ENCODE data around the gene NAGPA. TPM values are rescaled to one million over a fixed set of nuclear protein-coding genes. Genes with fewer than 3 reads are reported as not detected.

NAGPA gene
- total and polyA plus RNA-seq, 10 of the 15 experiments (the other 5 are each of a cell fraction or from before 2014, with no cell fraction given): 0.03 to 11.6 (median 6.6) TPM

DNA sequence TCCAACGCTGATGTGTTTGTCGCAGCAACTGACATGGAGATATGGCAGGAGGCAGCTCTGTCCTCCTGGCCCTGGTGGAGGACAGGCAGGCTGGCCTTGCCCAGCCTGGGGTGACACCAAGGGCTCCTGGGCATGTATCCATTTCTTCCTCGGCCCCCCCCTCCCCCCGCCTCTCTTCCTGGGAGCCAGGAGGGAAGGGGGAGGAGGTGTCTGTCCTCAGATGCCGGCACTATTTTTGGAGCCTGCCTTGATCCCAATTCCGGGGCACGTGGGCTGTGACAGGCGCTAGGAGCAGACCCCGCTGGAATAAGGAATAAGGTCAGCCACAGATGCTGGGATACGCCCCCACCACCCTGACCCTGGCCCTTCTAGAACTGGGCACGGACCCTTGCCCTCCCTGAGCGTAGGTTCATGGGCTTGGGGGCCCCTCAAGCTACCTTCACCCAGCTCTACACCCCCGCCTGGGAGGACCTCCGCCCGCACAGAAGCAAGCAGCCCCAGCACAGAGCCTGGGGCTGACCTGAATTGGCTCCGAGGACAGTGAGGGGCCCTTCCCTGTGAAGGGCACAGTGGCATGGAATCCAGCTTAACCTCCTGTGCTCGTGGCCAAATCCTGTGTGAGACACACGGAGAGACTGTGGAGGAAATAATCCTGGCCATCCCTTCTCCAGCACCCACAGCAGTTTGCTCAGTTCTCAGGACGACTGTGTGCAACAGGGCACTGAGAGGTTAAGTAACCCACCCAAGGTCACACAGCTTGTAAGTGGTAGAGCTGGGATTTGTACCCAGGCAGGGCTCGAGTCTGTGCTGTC, 51.5 kb downstream of the NAGPA start:
- 36% methylated on average over 20 of the region's 20 CpGs for WGBS (ENCODE audit: insufficient coverage, insufficient replicate concordance, low lambda C conversion rate, missing lambda C conversion rate)
- Histone ChIP-seq H3K27me3 (replicated peaks in 1 of 2; ENCODE audit: control insufficient read depth in 2 of 2, insufficient read depth in 2 of 2, low read length in 1 of 2) (peaks cover 0 to 1% of the 10 kb centered on the region in 2 experiments; a peak in 1 of 4 replicates), H3K9me3 (replicated peaks; ENCODE audit: control insufficient read depth, insufficient read depth, low read length) (no peaks in the 10 kb centered on the region; the same call in 2 of the 3 replicates), H2AFZ (ENCODE audit: control insufficient read depth, low read depth, low read length) (no peak overlapping the region), H3K4me3 (no peak overlapping the region), H3K9ac (ENCODE audit: control insufficient read depth, insufficient read depth, low read length) (no peak overlapping the region), H3K4me2 (ENCODE audit: control insufficient read depth, insufficient read depth) (no peak overlapping the region), H4K20me1 (ENCODE audit: control insufficient read depth, insufficient read depth) (no peaks in the 10 kb centered on the region), H3K79me2 (ENCODE audit: control insufficient read depth, insufficient read depth, low read length) (no peaks in the 10 kb centered on the region), H3K27ac (ENCODE audit: control insufficient read depth, insufficient read depth) (no peak overlapping the region), H3K4me1 (ENCODE audit: control insufficient read depth, insufficient read depth, low read length) (no peaks in the 10 kb centered on the region), H3K36me3 (ENCODE audit: control insufficient read depth in 2 of 2, insufficient read depth in 2 of 2, low read length in 1 of 2) (no peaks in the 10 kb centered on the region)
- FAIRE-seq (no peak), DNase-seq (ENCODE audit: low read depth, low spot score) (no peak), ATAC-seq (no peak)
- no TSS peak for BruUV-seq (replicated peaks)
- in situ Hi-C loops (cut with MboI): no loop called here
- intact Hi-C loops (cut with micrococcal nuclease; ENCODE audit: unreplicated experiment): no loop called here
- ChIA-PET SMC1A (ENCODE audit: uncharacterized antibody, unreplicated experiment) (no interaction called here), POLR2A (interaction anchor here (0.6 kb wide), 1 partner anchor 1121 kb away, joined by 4 read pairs; no protein-coding TSS in a partner anchor), RAD21 (ENCODE audit: unreplicated experiment) (no interaction called here), CTCF (no interaction called here)
- TF ChIP-seq POU2F2 (IDR thresholded peaks at IDR 0.05; ENCODE audit: borderline replicate concordance, low read depth, low read length) (no peak), BHLHE40 (IDR thresholded peaks at IDR 0.05; ENCODE audit: borderline replicate concordance in 1 of 2, low read depth in 2 of 2, low read length in 1 of 2) (no peak), ESRRA (IDR thresholded peaks at IDR 0.05; ENCODE audit: low read length) (no peak), CHD4 (IDR thresholded peaks at IDR 0.05) (no peak), GABPA (IDR thresholded peaks at IDR 0.05; ENCODE audit: low read depth) (no peak), JUND (IDR thresholded peaks at IDR 0.05; ENCODE audit: low read depth, low read length) (no peak), GATAD2B (conservative IDR thresholded peaks at IDR 0.05; ENCODE audit: low read depth) (no peak), WRNIP1 (IDR thresholded peaks at IDR 0.05; ENCODE audit: borderline replicate concordance, low read depth, low read length) (no peak), RBBP5 (conservative IDR thresholded peaks at IDR 0.05) (no peak), SIN3A (IDR thresholded peaks at IDR 0.05; ENCODE audit: low read depth, low read length) (no peak)
- TF ChIP-seq, protein P1, sequence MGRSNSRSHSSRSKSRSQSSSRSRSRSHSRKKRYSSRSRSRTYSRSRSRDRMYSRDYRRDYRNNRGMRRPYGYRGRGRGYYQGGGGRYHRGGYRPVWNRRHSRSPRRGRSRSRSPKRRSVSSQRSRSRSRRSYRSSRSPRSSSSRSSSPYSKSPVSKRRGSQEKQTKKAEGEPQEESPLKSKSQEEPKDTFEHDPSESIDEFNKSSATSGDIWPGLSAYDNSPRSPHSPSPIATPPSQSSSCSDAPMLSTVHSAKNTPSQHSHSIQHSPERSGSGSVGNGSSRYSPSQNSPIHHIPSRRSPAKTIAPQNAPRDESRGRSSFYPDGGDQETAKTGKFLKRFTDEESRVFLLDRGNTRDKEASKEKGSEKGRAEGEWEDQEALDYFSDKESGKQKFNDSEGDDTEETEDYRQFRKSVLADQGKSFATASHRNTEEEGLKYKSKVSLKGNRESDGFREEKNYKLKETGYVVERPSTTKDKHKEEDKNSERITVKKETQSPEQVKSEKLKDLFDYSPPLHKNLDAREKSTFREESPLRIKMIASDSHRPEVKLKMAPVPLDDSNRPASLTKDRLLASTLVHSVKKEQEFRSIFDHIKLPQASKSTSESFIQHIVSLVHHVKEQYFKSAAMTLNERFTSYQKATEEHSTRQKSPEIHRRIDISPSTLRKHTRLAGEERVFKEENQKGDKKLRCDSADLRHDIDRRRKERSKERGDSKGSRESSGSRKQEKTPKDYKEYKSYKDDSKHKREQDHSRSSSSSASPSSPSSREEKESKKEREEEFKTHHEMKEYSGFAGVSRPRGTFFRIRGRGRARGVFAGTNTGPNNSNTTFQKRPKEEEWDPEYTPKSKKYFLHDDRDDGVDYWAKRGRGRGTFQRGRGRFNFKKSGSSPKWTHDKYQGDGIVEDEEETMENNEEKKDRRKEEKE (IDR thresholded peaks at IDR 0.05): no peak
- TF ChIP-seq, protein P2, sequence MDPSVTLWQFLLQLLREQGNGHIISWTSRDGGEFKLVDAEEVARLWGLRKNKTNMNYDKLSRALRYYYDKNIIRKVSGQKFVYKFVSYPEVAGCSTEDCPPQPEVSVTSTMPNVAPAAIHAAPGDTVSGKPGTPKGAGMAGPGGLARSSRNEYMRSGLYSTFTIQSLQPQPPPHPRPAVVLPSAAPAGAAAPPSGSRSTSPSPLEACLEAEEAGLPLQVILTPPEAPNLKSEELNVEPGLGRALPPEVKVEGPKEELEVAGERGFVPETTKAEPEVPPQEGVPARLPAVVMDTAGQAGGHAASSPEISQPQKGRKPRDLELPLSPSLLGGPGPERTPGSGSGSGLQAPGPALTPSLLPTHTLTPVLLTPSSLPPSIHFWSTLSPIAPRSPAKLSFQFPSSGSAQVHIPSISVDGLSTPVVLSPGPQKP (IDR thresholded peaks at IDR 0.05; ENCODE audit: low read depth, low read length): no peak
- TF ChIP-seq, protein P3, sequence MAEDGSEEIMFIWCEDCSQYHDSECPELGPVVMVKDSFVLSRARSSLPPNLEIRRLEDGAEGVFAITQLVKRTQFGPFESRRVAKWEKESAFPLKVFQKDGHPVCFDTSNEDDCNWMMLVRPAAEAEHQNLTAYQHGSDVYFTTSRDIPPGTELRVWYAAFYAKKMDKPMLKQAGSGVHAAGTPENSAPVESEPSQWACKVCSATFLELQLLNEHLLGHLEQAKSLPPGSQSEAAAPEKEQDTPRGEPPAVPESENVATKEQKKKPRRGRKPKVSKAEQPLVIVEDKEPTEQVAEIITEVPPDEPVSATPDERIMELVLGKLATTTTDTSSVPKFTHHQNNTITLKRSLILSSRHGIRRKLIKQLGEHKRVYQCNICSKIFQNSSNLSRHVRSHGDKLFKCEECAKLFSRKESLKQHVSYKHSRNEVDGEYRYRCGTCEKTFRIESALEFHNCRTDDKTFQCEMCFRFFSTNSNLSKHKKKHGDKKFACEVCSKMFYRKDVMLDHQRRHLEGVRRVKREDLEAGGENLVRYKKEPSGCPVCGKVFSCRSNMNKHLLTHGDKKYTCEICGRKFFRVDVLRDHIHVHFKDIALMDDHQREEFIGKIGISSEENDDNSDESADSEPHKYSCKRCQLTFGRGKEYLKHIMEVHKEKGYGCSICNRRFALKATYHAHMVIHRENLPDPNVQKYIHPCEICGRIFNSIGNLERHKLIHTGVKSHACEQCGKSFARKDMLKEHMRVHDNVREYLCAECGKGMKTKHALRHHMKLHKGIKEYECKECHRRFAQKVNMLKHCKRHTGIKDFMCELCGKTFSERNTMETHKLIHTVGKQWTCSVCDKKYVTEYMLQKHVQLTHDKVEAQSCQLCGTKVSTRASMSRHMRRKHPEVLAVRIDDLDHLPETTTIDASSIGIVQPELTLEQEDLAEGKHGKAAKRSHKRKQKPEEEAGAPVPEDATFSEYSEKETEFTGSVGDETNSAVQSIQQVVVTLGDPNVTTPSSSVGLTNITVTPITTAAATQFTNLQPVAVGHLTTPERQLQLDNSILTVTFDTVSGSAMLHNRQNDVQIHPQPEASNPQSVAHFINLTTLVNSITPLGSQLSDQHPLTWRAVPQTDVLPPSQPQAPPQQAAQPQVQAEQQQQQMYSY (CRISPR knock-in tag; IDR thresholded peaks at IDR 0.05): no peak
- TF ChIP-seq, protein P4, sequence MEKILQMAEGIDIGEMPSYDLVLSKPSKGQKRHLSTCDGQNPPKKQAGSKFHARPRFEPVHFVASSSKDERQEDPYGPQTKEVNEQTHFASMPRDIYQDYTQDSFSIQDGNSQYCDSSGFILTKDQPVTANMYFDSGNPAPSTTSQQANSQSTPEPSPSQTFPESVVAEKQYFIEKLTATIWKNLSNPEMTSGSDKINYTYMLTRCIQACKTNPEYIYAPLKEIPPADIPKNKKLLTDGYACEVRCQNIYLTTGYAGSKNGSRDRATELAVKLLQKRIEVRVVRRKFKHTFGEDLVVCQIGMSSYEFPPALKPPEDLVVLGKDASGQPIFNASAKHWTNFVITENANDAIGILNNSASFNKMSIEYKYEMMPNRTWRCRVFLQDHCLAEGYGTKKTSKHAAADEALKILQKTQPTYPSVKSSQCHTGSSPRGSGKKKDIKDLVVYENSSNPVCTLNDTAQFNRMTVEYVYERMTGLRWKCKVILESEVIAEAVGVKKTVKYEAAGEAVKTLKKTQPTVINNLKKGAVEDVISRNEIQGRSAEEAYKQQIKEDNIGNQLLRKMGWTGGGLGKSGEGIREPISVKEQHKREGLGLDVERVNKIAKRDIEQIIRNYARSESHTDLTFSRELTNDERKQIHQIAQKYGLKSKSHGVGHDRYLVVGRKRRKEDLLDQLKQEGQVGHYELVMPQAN (conservative IDR thresholded peaks at IDR 0.05): no peak

Data from GM12878 (cell line).